Heart left ventricle (tissue), 13 donors: ENCODE data around the gene PLSCR1.

Source experiments
- CTCF ChIP-seq, 12 donors: fragments of 200-600 bp; sonication (generic) in 4 of 12; IDR thresholded peaks; one replicate each; pipeline versions ENCODE4 v1.5.0 to v1.8.0; 2018 to 2022; ENCODE audit warnings: antibody characterized with exemption in 12 of 12, mild to moderate bottlenecking in 5 of 12
- POLR2A ChIP-seq, 2 donors: fragments of 450-650 bp; IDR thresholded peaks; one replicate each; pipeline ENCODE4 v1.6.1; 2017; ENCODE audit warnings: antibody characterized with exemption in 2 of 2, mild to moderate bottlenecking in 2 of 2, moderate library complexity in 2 of 2
- donor health status: ischemic (EF 13 %, LVEDD 7.1; RV severe dilation, severe dysfunction).
- donor health status: DM: no; HTN: yes; CAD: no.
- donor health status: DM: no; HTN: no; CAD: no.
- donor health status: ischemic (EF 25% LVEDD 6.9; RV normal size, moderate dysfunction).
- donor health status: ischemic (EF 25% LVEDD 5.7; RV mildly dilated, moderate dysfunction).
- donor health status: ischemic (EF 35%, LVEDD 5.7; RV mildly dilated, moderate dysfunction).
- donor health status: nonischemic (EF 11% LVEDD 7.7; RV severe dilation, severe dysfunction).
- donor health status: DM: yes; HTN: yes; CAD: no.
- donor health status: PGD.
- donor health status: ischemic (EF 29% LVEDD 5.4; RV normal size, mild dysfunction).
- donor health status: nonischemic (EF 23%, LVEDD 6.1; RV moderate dilation, normal function).

- TF ChIP-seq CTCF (IDR thresholded peaks at IDR 0.05) (no peak), POLR2A (IDR thresholded peaks at IDR 0.05) (no peak)
Measured at GRCh38 chr3:146557745-146558144, 13.3 kb upstream of the PLSCR1 start.
